Right atrium auricular region (tissue), 2 donors: Measurements from ENCODE around the gene CHAC2. TPM values are rescaled to one million over a fixed set of nuclear protein-coding genes. Genes with fewer than 3 reads are reported as not detected.

Experiments
- DNase-seq: peaks from one replicate; pipeline ENCODE4 v3.0.0-alpha.2; 2019; ENCODE audit warnings: low spot score
- H3K27ac ChIP-seq, 2 donors: fragments of 200-600 bp; sonication (generic); 1 replicate in 1 of 2; 2 replicates in 1 of 2; pipeline ENCODE4 v1.5.1; 2016 to 2019
- H3K27me3 ChIP-seq, 2 donors: fragments of 200-600 bp; sonication (generic); one replicate each; pipeline versions ENCODE4 v1.5.1 to v1.6.0; 2017 to 2019
- H3K36me3 ChIP-seq: fragments of 200-600 bp; sonication (generic); one replicate; pipeline ENCODE4 v1.5.1; 2016
- H3K4me1 ChIP-seq, 2 donors: fragments of 200-600 bp; sonication (generic); one replicate each; pipeline versions ENCODE4 v1.5.1 to v1.6.0; 2017 to 2019
- H3K4me3 ChIP-seq, 2 donors: fragments of 200-600 bp; sonication (generic); 1 replicate in 1 of 2; 2 replicates in 1 of 2; pipeline ENCODE4 v1.5.1; 2017 to 2019; ENCODE audit warnings: mild to moderate bottlenecking in 1 of 2, moderate library complexity in 1 of 2
- H3K9me3 ChIP-seq, 2 donors: fragments of 200-600 bp; sonication (generic); one replicate each; pipeline ENCODE4 v1.5.1; 2019
- CTCF ChIP-seq, 2 donors: fragments of 200-600 bp; sonication (generic); IDR thresholded peaks; one replicate each; pipeline ENCODE4 v1.5.1; 2019; ENCODE audit warnings: antibody characterized with exemption in 2 of 2
- total RNA-seq, 2 donors: library from RNA; depleted of rRNA; stranded (reverse); fragments of >200 nt; gene quantifications; one replicate each; pipeline ENCODE4 v1.1.0, GENCODE V29; 2016

The CHAC2 gene
- total RNA-seq, 2 donors from 2014 or later: 3.3 to 4.3 TPM

DNA sequence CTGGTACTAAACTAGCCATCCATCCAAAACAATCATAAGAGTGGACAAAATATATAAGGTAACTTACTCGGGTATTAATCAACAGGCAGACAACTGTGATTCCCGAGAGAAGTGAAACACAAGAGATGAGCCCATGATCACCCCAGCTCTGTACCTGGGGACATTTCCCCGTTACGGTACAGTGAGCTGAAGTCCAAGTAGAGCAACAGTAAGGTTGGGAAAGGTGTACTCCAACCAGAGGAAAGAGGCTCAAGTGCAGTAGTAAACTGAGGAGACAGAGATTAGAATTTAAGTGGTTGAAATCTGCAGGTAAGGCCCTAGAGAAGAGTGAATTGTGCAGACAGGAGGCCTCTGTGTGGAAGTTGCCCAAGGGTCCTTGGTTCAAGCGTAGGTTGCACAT, 30.5 kb upstream of the CHAC2 start:
- TF ChIP-seq CTCF (IDR thresholded peaks at IDR 0.05): no peak
- H3K4me3 ChIP-seq: no peak overlapping the region
- H3K4me1 ChIP-seq: no peaks in the 10 kb centered on the region
- H3K27ac ChIP-seq: no peak overlapping the region
- no peaks in the 10 kb centered on the region for H3K36me3 ChIP-seq
- H3K27me3 ChIP-seq: no peaks in the 10 kb centered on the region
- H3K9me3 ChIP-seq: no peaks in the 10 kb centered on the region
- DNase-seq: no peak

GRCh38 chr2:53739032-53739431, 28.6 kb upstream of the CHAC2 start:
- H3K4me1 ChIP-seq: no peaks in the 10 kb centered on the region
- no peaks in the 10 kb centered on the region for H3K9me3 ChIP-seq
- H3K4me3 ChIP-seq: no peak overlapping the region
- no peaks in the 10 kb centered on the region for H3K36me3 ChIP-seq
- H3K27me3 ChIP-seq: no peaks in the 10 kb centered on the region
- no peak overlapping the region for H3K27ac ChIP-seq
- no peak for TF ChIP-seq CTCF (IDR thresholded peaks at IDR 0.05)
- no peak for DNase-seq

DNA sequence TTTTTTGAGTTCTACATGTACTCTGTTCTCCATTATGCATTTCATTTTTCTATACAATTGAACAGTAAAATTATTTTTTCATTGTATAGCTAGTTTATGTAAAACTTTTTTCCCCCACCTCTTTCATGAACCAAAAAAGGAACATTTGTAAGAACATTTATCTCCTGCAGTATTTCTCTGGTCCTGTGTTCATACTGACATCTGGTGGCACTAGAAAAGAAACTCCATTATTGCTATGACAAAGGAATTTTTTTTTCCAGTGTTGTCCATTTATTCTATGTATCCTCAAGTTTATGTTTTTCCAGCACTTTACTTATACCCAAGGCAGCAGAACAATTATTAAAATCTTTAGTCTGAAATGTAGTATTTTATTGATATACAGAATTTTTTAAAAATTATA, 27.4 kb upstream of the CHAC2 start:
- peak in 1 of 2 donors; percentile 52 for TF ChIP-seq CTCF (IDR thresholded peaks at IDR 0.05)
- no peak for DNase-seq

GRCh38 chr2:53744395-53745065, 23.1 kb upstream of the CHAC2 start:
- Histone ChIP-seq H3K27ac (no peak overlapping the region), H3K4me3 (no peak overlapping the region), H3K4me1 (no peaks in the 10 kb centered on the region), H3K36me3 (peaks cover 3% of the 10 kb centered on the region), H3K9me3 (no peaks in the 10 kb centered on the region), H3K27me3 (no peaks in the 10 kb centered on the region)
- no peak for TF ChIP-seq CTCF (IDR thresholded peaks at IDR 0.05)
- no peak for DNase-seq

More for the DNA sequence above, 27.4 kb upstream of the CHAC2 start:
- no peaks in the 10 kb centered on the region for H3K36me3 ChIP-seq
- no peaks in the 10 kb centered on the region for H3K27me3 ChIP-seq
- H3K9me3 ChIP-seq: no peaks in the 10 kb centered on the region
- no peaks in the 10 kb centered on the region for H3K4me1 ChIP-seq
- no peak overlapping the region for H3K4me3 ChIP-seq
- no peak overlapping the region for H3K27ac ChIP-seq

DNA sequence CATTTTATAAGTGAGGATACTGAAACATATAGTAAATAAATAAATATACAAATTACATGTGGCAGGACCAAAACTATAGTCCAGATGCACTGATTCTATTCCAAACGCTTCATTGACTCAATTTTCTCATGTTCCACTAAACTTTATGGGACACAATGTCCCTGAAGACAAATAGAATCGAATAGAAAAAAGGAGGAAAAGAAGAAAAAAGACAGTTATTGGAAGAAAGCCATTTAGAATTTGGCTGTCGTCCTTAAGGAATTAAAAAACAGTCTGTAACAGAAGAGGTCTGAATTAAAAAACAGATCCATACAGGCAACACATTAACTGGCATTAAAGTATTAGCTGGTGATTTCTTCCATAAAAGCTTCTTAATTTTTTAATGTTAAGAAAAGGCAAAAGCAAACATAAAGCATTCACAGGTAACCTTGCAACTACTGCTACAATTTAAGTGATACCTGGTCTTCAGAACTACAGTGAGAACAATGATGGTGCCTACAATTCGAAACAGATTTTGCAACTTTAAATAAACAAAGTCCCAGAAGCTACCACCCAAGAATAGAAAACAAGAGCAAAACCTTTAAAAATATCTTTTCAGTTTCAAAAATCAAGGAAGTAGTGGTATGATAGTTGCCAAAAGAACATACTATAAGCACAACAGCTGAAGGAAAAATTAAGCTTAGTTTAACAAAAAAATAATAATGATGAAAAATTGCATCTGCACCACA, 17.4 kb upstream of the CHAC2 start:
- no peak for TF ChIP-seq CTCF (IDR thresholded peaks at IDR 0.05)
- Histone ChIP-seq H3K4me3 (no peak overlapping the region), H3K9me3 (no peaks in the 10 kb centered on the region), H3K36me3 (peaks cover 3% of the 10 kb centered on the region), H3K27ac (no peak overlapping the region), H3K4me1 (no peaks in the 10 kb centered on the region), H3K27me3 (no peaks in the 10 kb centered on the region)
- no peak for DNase-seq
